GM21447 (cell line): ENCODE measurements around the gene REP15.
A peak's percentile ranks its signal among the peaks of the same experiment; 100 is the strongest.
"Not testable (repeated sequence)": the region's sequence is repeated elsewhere in the genome, so short reads cannot be mapped to it uniquely, and the experiment has no call there.

Experiments
- ATAC-seq: cut with Tn5 transposase; IDR thresholded peaks from one replicate; pipeline ENCODE4 v1.9.1; 2021; ENCODE audit not compliant: unreplicated experiment

The REP15 gene

GRCh38 chr12:27696293-27696652 is at the start of gene REP15:
TSS of gene REP15 (plus strand) at chr12:27696447. CDS start at chr12:27696563, 116 bp downstream.
- no peak for ATAC-seq

GRCh38 chr12:27650011-27650410 is 46.2 kb upstream of the REP15 start:
- ATAC-seq, result no peak

GRCh38 chr12:27651201-27651600 is 45.0 kb upstream of the REP15 start:
- no peak for ATAC-seq

GRCh38 chr12:27652174-27652763 is 44.0 kb upstream of the REP15 start:
- no peak for ATAC-seq

- ATAC-seq, result peak; percentile 52
These were observed 42.6 kb upstream of the REP15 start for GRCh38 chr12:27653661-27654060.

GRCh38 chr12:27655476-27655875 is 40.8 kb upstream of the REP15 start:
- ATAC-seq, result not testable (repeated sequence)

GRCh38 chr12:27657296-27657695 is 39.0 kb upstream of the REP15 start:
- no peak for ATAC-seq

GRCh38 chr12:27665704-27666103 is 30.5 kb upstream of the REP15 start:
- no peak for ATAC-seq

GRCh38 chr12:27666510-27666909 is 29.7 kb upstream of the REP15 start:
- ATAC-seq, result no peak

- ATAC-seq, result no peak
These were observed 28.7 kb upstream of the REP15 start for GRCh38 chr12:27667540-27667939.

GRCh38 chr12:27672051-27672450 is 24.2 kb upstream of the REP15 start:
- ATAC-seq, result no peak

- no peak for ATAC-seq
These were observed 23.6 kb upstream of the REP15 start for GRCh38 chr12:27672643-27673042.

- ATAC-seq, result no peak
These were observed 23.0 kb upstream of the REP15 start for GRCh38 chr12:27673101-27673718.

GRCh38 chr12:27674989-27675388 is 21.3 kb upstream of the REP15 start:
- ATAC-seq, result no peak

GRCh38 chr12:27680619-27681018 is 15.6 kb upstream of the REP15 start:
- ATAC-seq, result no peak

GRCh38 chr12:27682534-27682933 is 13.7 kb upstream of the REP15 start:
- no peak for ATAC-seq

- no peak for ATAC-seq
These were observed 11.0 kb upstream of the REP15 start for GRCh38 chr12:27685274-27685673.

- no peak for ATAC-seq
These were observed 10.1 kb upstream of the REP15 start for GRCh38 chr12:27686147-27686546.

GRCh38 chr12:27688671-27689070 is 7.6 kb upstream of the REP15 start:
- ATAC-seq, result no peak

GRCh38 chr12:27689558-27690180 is 6.6 kb upstream of the REP15 start:
- no peak for ATAC-seq

GRCh38 chr12:27693403-27693802 is 2.8 kb upstream of the REP15 start:
- ATAC-seq, result no peak

GRCh38 chr12:27695556-27696292 is 523 bp upstream of the REP15 start:
- ATAC-seq, result no peak
